ENCODE results near the gene PLPPR1. TPM values are rescaled to one million over a fixed set of nuclear protein-coding genes. Genes with fewer than 3 reads are reported as not detected.

The PLPPR1 gene
- polyA plus RNA-seq (ENCODE audit: insufficient read length) = 18.5 TPM
- long read RNA-seq, donor 1, transcript PLPPR1-202 (8 exons, 2,318 nt) = major isoform, 5 of 5 reads
- long read RNA-seq, donor 1, partial matches to known transcripts = 0 of 5 reads
- long read RNA-seq, donor 1, other reads (novel, unspliced or antisense) = 0 of 5 reads
- long read RNA-seq, donor 2, partial matches to known transcripts = 20 of 24 reads
- long read RNA-seq, donor 2, other reads (novel, unspliced or antisense) = 0 of 24 reads
- long read RNA-seq, donor 3, partial matches to known transcripts = 0 of 3 reads
- long read RNA-seq, donor 3, other reads (novel, unspliced or antisense) = 0 of 3 reads
- long read RNA-seq, donor 4, partial matches to known transcripts = 5 of 5 reads
- long read RNA-seq, donor 4, other reads (novel, unspliced or antisense) = 0 of 5 reads
- long read RNA-seq, donor 5, partial matches to known transcripts = 22 of 26 reads
- long read RNA-seq, donor 5, other reads (novel, unspliced or antisense) = 0 of 26 reads
- long read RNA-seq, donor 6, partial matches to known transcripts = 0 of 5 reads
- long read RNA-seq, donor 6, other reads (novel, unspliced or antisense) = 0 of 5 reads
- long read RNA-seq, donor 7, partial matches to known transcripts = 0 of 2 reads
- long read RNA-seq, donor 7, other reads (novel, unspliced or antisense) = 0 of 2 reads
- long read RNA-seq, donor 8, partial matches to known transcripts = 0 of 3 reads
- long read RNA-seq, donor 8, other reads (novel, unspliced or antisense) = 0 of 3 reads

GRCh38 chr9:101028346-101029314 lies at the start of gene PLPPR1:
Gene PLPPR1, plus strand, starts transcription at chr9:101028727.
- DNase-seq = peak; percentile 79

GRCh38 chr9:100989731-100990130 lies 38.8 kb upstream of the PLPPR1 start:
- no peak for DNase-seq

GRCh38 chr9:100990605-100991381 lies 37.7 kb upstream of the PLPPR1 start:
- no peak for DNase-seq

- no peak for DNase-seq
Measured at GRCh38 chr9:100992632-100993031, 35.9 kb upstream of the PLPPR1 start.

- no peak for DNase-seq
Measured at GRCh38 chr9:100999906-101000544, 28.5 kb upstream of the PLPPR1 start.

GRCh38 chr9:101005246-101005645 lies 23.3 kb upstream of the PLPPR1 start:
- no peak for DNase-seq

GRCh38 chr9:101014566-101014965 lies 14.0 kb upstream of the PLPPR1 start:
- no peak for DNase-seq

- DNase-seq = no peak
Measured at GRCh38 chr9:101018467-101018866, 10.1 kb upstream of the PLPPR1 start.

GRCh38 chr9:101022704-101023103 lies 5.8 kb upstream of the PLPPR1 start:
- no peak for DNase-seq

- DNase-seq = no peak
Measured at GRCh38 chr9:101025940-101026339, 2.6 kb upstream of the PLPPR1 start.

GRCh38 chr9:101026824-101027223 lies 1.7 kb upstream of the PLPPR1 start:
- no peak for DNase-seq

GRCh38 chr9:101027236-101027635 lies 1.3 kb upstream of the PLPPR1 start:
- DNase-seq = no peak

GRCh38 chr9:101027733-101028345 lies 688 bp upstream of the PLPPR1 start:
- no peak for DNase-seq

- DNase-seq = peak; percentile 11
Measured at GRCh38 chr9:101029315-101030085, 973 bp downstream of the PLPPR1 start.

GRCh38 chr9:101030086-101030391 lies 1.5 kb downstream of the PLPPR1 start:
- DNase-seq = no peak

- no peak for DNase-seq
Measured at GRCh38 chr9:101032426-101032825, 3.9 kb downstream of the PLPPR1 start.

- DNase-seq = no peak
Measured at GRCh38 chr9:101034222-101034621, 5.7 kb downstream of the PLPPR1 start.

GRCh38 chr9:101035098-101035497 lies 6.6 kb downstream of the PLPPR1 start:
- DNase-seq = no peak

GRCh38 chr9:101037430-101037829 lies 8.9 kb downstream of the PLPPR1 start:
- DNase-seq = no peak

- no peak for DNase-seq
Measured at GRCh38 chr9:101038488-101038887, 10.0 kb downstream of the PLPPR1 start.
